C4-2B (cell line): ENCODE data around the gene PLXNA4.

Experiments
- H3K27ac ChIP-seq: fragments of 450-650 bp; 2 replicates; pipeline ENCODE4 v1.5.1; 2017
- CTCF ChIP-seq: fragments of 450-650 bp; conservative IDR thresholded peaks from 2 replicates; pipeline ENCODE4 v1.5.1; 2017; ENCODE audit warnings: mild to moderate bottlenecking
- ZFX ChIP-seq: fragments of 450-650 bp; IDR thresholded peaks from 2 replicates; pipeline ENCODE4 v1.6.1; 2017

PLXNA4 gene

GRCh38 chr7:132500727-132501440 lies 75.4 kb downstream of the PLXNA4 start:
- TF ChIP-seq ZFX (no peak), CTCF (no peak; the same call in 1 of the 2 replicates)
- H3K27ac ChIP-seq: no peak overlapping the region

- no peak for TF ChIP-seq ZFX
- TF ChIP-seq CTCF: no peak
- no peak overlapping the region for H3K27ac ChIP-seq
Measured at GRCh38 chr7:132499487-132499886, 76.8 kb downstream of the PLXNA4 start.

GRCh38 chr7:132499065-132499464 lies 77.2 kb downstream of the PLXNA4 start:
- no peak overlapping the region for H3K27ac ChIP-seq
- TF ChIP-seq ZFX: no peak
- no peak for TF ChIP-seq CTCF

GRCh38 chr7:132498319-132498718 lies 78.0 kb downstream of the PLXNA4 start:
- TF ChIP-seq CTCF: no peak
- TF ChIP-seq ZFX: no peak
- no peak overlapping the region for H3K27ac ChIP-seq

GRCh38 chr7:132497098-132497497 lies 79.2 kb downstream of the PLXNA4 start:
- TF ChIP-seq ZFX (no peak), CTCF (no peak)
- no peak overlapping the region for H3K27ac ChIP-seq

GRCh38 chr7:132495936-132496335 lies 80.3 kb downstream of the PLXNA4 start:
- no peak for TF ChIP-seq CTCF
- no peak for TF ChIP-seq ZFX
- H3K27ac ChIP-seq: no peak overlapping the region

GRCh38 chr7:132494474-132494873 lies 81.8 kb downstream of the PLXNA4 start:
- no peak overlapping the region for H3K27ac ChIP-seq
- TF ChIP-seq ZFX (no peak), CTCF (no peak)
